ENCODE results near the gene ANXA2R. TPM values are rescaled to one million over a fixed set of nuclear protein-coding genes. Genes with fewer than 3 reads are reported as not detected.
A peak's percentile ranks its signal among the peaks of the same experiment; 100 is the strongest.

ANXA2R gene
- total and polyA plus RNA-seq, 4 donors: 0.49 to 2.0 (median 0.71) TPM

- H3K9me3 ChIP-seq (ENCODE audit: control insufficient read depth in 4 of 4, low read length in 3 of 4): peaks cover 0 to 9% (median 3%) of the 10 kb centered on the region in 4 donors
- H3K9ac ChIP-seq (ENCODE audit: low read depth in 1 of 2, low read length in 2 of 2): peak overlapping the region in 1 of 2 donors; percentile 79
- no peaks in the 10 kb centered on the region for H3K36me3 ChIP-seq (ENCODE audit: control insufficient read depth in 4 of 4, insufficient read depth in 3 of 4, low read depth in 1 of 4, low read length in 3 of 4)
- peaks cover 0 to 14% (median 8%) of the 10 kb centered on the region in 4 donors for H3K27me3 ChIP-seq (ENCODE audit: control insufficient read depth in 4 of 4, insufficient read depth in 4 of 4, low read length in 3 of 4)
- peak overlapping the region in 2 of 3 donors; percentile 14 to 37 for H3K4me3 ChIP-seq (ENCODE audit: low read depth in 1 of 3, low read length in 3 of 3)
- H3K27ac ChIP-seq (ENCODE audit: low read depth in 1 of 2, low read length in 2 of 2): peak overlapping the region; percentile 88 to 92
- 6% methylated on average over 13 of the region's 13 CpGs for WGBS
- no peak for DNase-seq (ENCODE audit: low spot score)
- H3K4me1 ChIP-seq (ENCODE audit: control insufficient read depth in 4 of 4, insufficient read depth in 4 of 4, low read length in 3 of 4): peaks cover 0 to 15% (median 5%) of the 10 kb centered on the region in 4 donors
- TF ChIP-seq NR2F2 (IDR thresholded peaks at IDR 0.05) (no peak), ATF3 (IDR thresholded peaks at IDR 0.05) (no peak), FOXA1 (IDR thresholded peaks at IDR 0.05) (no peak), HNF4A (conservative IDR thresholded peaks at IDR 0.05) (no peak), FOXA2 (IDR thresholded peaks at IDR 0.05) (no peak), MAX (IDR thresholded peaks at IDR 0.05) (no peak), GABPA (IDR thresholded peaks at IDR 0.05 in 1 of 2, conservative IDR thresholded peaks at IDR 0.05 in 1 of 2) (no peak), RAD21 (IDR thresholded peaks at IDR 0.05) (no peak), HNF4G (IDR thresholded peaks at IDR 0.05) (no peak)
- TF ChIP-seq, protein P1, sequence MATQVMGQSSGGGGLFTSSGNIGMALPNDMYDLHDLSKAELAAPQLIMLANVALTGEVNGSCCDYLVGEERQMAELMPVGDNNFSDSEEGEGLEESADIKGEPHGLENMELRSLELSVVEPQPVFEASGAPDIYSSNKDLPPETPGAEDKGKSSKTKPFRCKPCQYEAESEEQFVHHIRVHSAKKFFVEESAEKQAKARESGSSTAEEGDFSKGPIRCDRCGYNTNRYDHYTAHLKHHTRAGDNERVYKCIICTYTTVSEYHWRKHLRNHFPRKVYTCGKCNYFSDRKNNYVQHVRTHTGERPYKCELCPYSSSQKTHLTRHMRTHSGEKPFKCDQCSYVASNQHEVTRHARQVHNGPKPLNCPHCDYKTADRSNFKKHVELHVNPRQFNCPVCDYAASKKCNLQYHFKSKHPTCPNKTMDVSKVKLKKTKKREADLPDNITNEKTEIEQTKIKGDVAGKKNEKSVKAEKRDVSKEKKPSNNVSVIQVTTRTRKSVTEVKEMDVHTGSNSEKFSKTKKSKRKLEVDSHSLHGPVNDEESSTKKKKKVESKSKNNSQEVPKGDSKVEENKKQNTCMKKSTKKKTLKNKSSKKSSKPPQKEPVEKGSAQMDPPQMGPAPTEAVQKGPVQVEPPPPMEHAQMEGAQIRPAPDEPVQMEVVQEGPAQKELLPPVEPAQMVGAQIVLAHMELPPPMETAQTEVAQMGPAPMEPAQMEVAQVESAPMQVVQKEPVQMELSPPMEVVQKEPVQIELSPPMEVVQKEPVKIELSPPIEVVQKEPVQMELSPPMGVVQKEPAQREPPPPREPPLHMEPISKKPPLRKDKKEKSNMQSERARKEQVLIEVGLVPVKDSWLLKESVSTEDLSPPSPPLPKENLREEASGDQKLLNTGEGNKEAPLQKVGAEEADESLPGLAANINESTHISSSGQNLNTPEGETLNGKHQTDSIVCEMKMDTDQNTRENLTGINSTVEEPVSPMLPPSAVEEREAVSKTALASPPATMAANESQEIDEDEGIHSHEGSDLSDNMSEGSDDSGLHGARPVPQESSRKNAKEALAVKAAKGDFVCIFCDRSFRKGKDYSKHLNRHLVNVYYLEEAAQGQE (IDR thresholded peaks at IDR 0.05): no peak
- TF ChIP-seq, protein P2, sequence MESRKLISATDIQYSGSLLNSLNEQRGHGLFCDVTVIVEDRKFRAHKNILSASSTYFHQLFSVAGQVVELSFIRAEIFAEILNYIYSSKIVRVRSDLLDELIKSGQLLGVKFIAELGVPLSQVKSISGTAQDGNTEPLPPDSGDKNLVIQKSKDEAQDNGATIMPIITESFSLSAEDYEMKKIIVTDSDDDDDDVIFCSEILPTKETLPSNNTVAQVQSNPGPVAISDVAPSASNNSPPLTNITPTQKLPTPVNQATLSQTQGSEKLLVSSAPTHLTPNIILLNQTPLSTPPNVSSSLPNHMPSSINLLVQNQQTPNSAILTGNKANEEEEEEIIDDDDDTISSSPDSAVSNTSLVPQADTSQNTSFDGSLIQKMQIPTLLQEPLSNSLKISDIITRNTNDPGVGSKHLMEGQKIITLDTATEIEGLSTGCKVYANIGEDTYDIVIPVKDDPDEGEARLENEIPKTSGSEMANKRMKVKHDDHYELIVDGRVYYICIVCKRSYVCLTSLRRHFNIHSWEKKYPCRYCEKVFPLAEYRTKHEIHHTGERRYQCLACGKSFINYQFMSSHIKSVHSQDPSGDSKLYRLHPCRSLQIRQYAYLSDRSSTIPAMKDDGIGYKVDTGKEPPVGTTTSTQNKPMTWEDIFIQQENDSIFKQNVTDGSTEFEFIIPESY (IDR thresholded peaks at IDR 0.05): no peak
Measured at GRCh38 chr5:43017428-43017815, 22.7 kb downstream of the ANXA2R start.

DNA sequence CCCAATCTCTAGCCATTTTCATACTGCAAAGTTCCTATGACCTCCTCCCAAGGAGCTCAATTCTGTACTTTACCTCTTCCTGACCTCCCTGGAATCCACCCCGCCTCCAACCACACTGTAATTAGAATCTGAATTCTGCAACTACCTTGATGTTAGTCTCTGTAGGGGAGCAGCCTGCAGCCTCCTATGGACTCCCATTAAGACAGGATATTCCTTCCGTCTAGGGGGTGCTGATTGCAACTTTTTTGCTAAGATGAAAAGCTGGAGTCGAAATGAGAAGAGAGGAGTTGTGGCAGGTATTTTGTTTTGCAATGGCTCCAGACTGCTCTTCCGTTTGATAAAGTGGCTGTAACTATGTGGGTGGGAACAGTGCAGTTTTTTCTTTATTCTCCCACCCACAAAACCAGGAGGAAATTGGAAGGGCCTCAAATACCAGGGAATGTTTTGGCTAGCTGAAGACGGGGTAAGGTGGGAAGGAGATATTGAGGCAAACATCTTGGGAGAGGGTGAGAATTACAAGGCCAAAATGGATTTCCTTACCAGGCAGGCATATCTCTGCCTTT lies 23.8 kb downstream of the ANXA2R start:
- no peak overlapping the region for H3K27ac ChIP-seq (ENCODE audit: low read depth in 1 of 2, low read length in 2 of 2)
- peaks cover 0 to 12% (median 7%) of the 10 kb centered on the region in 4 donors for H3K27me3 ChIP-seq (ENCODE audit: control insufficient read depth in 4 of 4, insufficient read depth in 4 of 4, low read length in 3 of 4)
- no peak overlapping the region for H3K4me3 ChIP-seq (ENCODE audit: low read depth in 1 of 3, low read length in 3 of 3)

More for the DNA sequence above, 23.8 kb downstream of the ANXA2R start:
- H3K9me3 ChIP-seq (ENCODE audit: control insufficient read depth in 4 of 4, low read length in 3 of 4): peaks cover 0 to 9% (median 3%) of the 10 kb centered on the region in 4 donors
- no peak for TF ChIP-seq TAF1 (conservative IDR thresholded peaks at IDR 0.05)
- TF ChIP-seq, protein P1 (IDR thresholded peaks at IDR 0.05): no peak
- no peak for TF ChIP-seq SP1 (IDR thresholded peaks at IDR 0.05)
- no peak for TF ChIP-seq ATF3 (IDR thresholded peaks at IDR 0.05)
- no peak for TF ChIP-seq GABPA (IDR thresholded peaks at IDR 0.05 in 1 of 2, conservative IDR thresholded peaks at IDR 0.05 in 1 of 2)
- TF ChIP-seq FOXA1 (IDR thresholded peaks at IDR 0.05): no peak
- TF ChIP-seq HNF4G (IDR thresholded peaks at IDR 0.05): no peak
- H3K36me3 ChIP-seq (ENCODE audit: control insufficient read depth in 4 of 4, insufficient read depth in 3 of 4, low read depth in 1 of 4, low read length in 3 of 4): no peaks in the 10 kb centered on the region
- DNase-seq (ENCODE audit: low spot score): no peak
- no peak overlapping the region for H3K9ac ChIP-seq (ENCODE audit: low read depth in 1 of 2, low read length in 2 of 2)
- WGBS: 45% methylated on average over 5 of the region's 5 CpGs
- H3K4me1 ChIP-seq (ENCODE audit: control insufficient read depth in 4 of 4, insufficient read depth in 4 of 4, low read length in 3 of 4): peaks cover 0 to 15% (median 5%) of the 10 kb centered on the region in 4 donors

Measured in liver (tissue), 9 donors.